Measurements from ENCODE around the gene CD5L. TPM values are rescaled to one million over a fixed set of nuclear protein-coding genes. Genes with fewer than 3 reads are reported as not detected.

CD5L gene
- polyA plus RNA-seq, 1 donor (not counting 4 experiments of a cell fraction or from before 2014, with no cell fraction given), result not detected

DNA sequence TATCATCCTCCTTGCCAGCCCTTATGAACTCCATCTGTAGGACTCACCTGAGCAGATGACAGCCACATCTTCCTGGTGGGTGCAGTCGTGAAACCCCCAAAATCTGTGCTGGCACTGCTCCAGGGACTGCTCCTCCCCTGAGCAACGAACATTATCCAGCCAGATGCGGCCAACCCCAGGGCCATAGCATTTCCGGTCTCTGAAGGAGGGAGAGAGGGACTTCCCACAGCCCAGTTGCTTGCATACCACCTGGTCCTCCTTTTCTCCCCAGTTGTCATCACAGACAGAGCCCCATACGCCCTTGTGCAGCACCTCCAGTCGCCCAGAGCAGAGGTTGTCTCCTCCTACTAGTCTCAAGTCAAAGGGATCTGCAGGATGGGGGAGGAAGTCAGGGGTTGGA, 8.5 kb downstream of the CD5L start:
- dilution Hi-C loops (cut with MboI; ENCODE audit: extremely low pct_ligation_motif_present, low sequenced_read_pairs), result no loop called here
- Histone ChIP-seq H3K9me3 (ENCODE audit: control insufficient read depth, low read depth, low read length) (no peaks in the 10 kb centered on the region), H3K79me2 (ENCODE audit: control insufficient read depth, insufficient read depth, low read length) (no peaks in the 10 kb centered on the region), H4K20me1 (ENCODE audit: control insufficient read depth, extremely low read depth, insufficient read depth, low read length) (no peaks in the 10 kb centered on the region), H3K4me3 (ENCODE audit: control insufficient read depth in 2 of 3, extremely low read depth in 1 of 3, insufficient read depth in 2 of 3, low read depth in 1 of 3, low read length in 3 of 3) (no peak overlapping the region), H2AFZ (ENCODE audit: control insufficient read depth, low read length) (no peak overlapping the region), H3K4me2 (ENCODE audit: control insufficient read depth, extremely low read depth, insufficient read depth, low read depth, low read length) (no peak overlapping the region), H3K4me1 (ENCODE audit: control insufficient read depth, extremely low read depth, insufficient read depth, low read length) (no peaks in the 10 kb centered on the region), H3K36me3 (ENCODE audit: control insufficient read depth in 2 of 2, extremely low read depth in 1 of 2, insufficient read depth in 2 of 2, low read length in 2 of 2) (no peaks in the 10 kb centered on the region), H3K27me3 (ENCODE audit: control insufficient read depth, extremely low read depth, insufficient read depth, low read length) (no peaks in the 10 kb centered on the region), H3K9ac (ENCODE audit: control insufficient read depth, extremely low read depth, insufficient read depth, low read length) (no peak overlapping the region), H3K27ac (ENCODE audit: control insufficient read depth, insufficient read depth, low read length) (no peak overlapping the region), H3K9me1 (ENCODE audit: control insufficient read depth, extremely low read depth, insufficient read depth, low read length) (no peaks in the 10 kb centered on the region)
- DNase-seq (ENCODE audit: low read depth, low spot score) (no peak), FAIRE-seq (no peak)
- TF ChIP-seq, protein P1, sequence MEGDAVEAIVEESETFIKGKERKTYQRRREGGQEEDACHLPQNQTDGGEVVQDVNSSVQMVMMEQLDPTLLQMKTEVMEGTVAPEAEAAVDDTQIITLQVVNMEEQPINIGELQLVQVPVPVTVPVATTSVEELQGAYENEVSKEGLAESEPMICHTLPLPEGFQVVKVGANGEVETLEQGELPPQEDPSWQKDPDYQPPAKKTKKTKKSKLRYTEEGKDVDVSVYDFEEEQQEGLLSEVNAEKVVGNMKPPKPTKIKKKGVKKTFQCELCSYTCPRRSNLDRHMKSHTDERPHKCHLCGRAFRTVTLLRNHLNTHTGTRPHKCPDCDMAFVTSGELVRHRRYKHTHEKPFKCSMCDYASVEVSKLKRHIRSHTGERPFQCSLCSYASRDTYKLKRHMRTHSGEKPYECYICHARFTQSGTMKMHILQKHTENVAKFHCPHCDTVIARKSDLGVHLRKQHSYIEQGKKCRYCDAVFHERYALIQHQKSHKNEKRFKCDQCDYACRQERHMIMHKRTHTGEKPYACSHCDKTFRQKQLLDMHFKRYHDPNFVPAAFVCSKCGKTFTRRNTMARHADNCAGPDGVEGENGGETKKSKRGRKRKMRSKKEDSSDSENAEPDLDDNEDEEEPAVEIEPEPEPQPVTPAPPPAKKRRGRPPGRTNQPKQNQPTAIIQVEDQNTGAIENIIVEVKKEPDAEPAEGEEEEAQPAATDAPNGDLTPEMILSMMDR (optimal IDR thresholded peaks at IDR 0.05 in 1 of 3, IDR thresholded peaks at IDR 0.05 in 1 of 3, conservative IDR thresholded peaks at IDR 0.05 in 1 of 3; ENCODE audit: extremely low read depth in 1 of 3, insufficient read depth in 2 of 3, low read length in 3 of 3), result no peak
- TF ChIP-seq EZH2 (IDR thresholded peaks at IDR 0.05; ENCODE audit: low read length), result no peak

DNA sequence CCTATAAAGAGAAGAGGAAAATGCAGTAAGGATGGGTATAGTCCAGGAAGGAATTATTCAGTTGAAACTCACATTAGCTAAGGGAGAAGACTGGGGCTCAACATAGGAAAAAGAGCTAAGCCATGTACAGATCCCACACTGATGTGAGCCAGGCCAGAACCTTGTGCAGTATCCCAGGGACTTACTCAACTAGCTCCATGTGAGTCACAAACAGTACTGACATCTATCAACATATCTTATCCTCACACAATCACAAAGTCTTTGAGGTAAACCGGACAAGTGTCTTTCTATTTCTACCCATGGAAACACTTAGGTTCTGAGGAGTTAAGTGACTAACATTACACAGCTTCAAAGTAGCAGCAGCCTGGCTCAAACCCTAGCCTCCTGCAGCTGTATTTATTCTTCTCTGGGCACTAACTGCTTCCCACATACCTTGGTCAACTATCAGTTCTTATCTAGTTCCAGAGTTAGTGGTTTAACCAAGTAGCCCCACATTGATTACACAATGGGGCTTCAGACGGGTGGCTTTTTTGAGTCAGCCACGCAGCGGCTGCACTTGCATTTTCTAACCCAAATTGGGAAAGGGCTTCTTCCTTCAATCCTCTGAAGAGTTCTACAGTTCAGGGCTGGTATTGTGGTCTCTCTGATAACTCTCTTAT, 9.5 kb downstream of the CD5L start:
- no peaks in the 10 kb centered on the region for H3K9me3 ChIP-seq (ENCODE audit: control insufficient read depth, low read depth, low read length)
- H4K20me1 ChIP-seq (ENCODE audit: control insufficient read depth, extremely low read depth, insufficient read depth, low read length), result no peaks in the 10 kb centered on the region
- no peaks in the 10 kb centered on the region for H3K4me1 ChIP-seq (ENCODE audit: control insufficient read depth, extremely low read depth, insufficient read depth, low read length)
- dilution Hi-C loops (cut with MboI; ENCODE audit: extremely low pct_ligation_motif_present, low sequenced_read_pairs), result no loop called here
- no peak overlapping the region for H3K27ac ChIP-seq (ENCODE audit: control insufficient read depth, insufficient read depth, low read length)
- no peaks in the 10 kb centered on the region for H3K36me3 ChIP-seq (ENCODE audit: control insufficient read depth in 2 of 2, extremely low read depth in 1 of 2, insufficient read depth in 2 of 2, low read length in 2 of 2)
- no peak overlapping the region for H2AFZ ChIP-seq (ENCODE audit: control insufficient read depth, low read length)
- no peak for FAIRE-seq
- no peaks in the 10 kb centered on the region for H3K79me2 ChIP-seq (ENCODE audit: control insufficient read depth, insufficient read depth, low read length)
- no peaks in the 10 kb centered on the region for H3K9me1 ChIP-seq (ENCODE audit: control insufficient read depth, extremely low read depth, insufficient read depth, low read length)
- DNase-seq (ENCODE audit: low read depth, low spot score), result no peak
- H3K4me3 ChIP-seq (ENCODE audit: control insufficient read depth in 2 of 3, extremely low read depth in 1 of 3, insufficient read depth in 2 of 3, low read depth in 1 of 3, low read length in 3 of 3), result no peak overlapping the region
- H3K27me3 ChIP-seq (ENCODE audit: control insufficient read depth, extremely low read depth, insufficient read depth, low read length), result no peaks in the 10 kb centered on the region
- no peak overlapping the region for H3K4me2 ChIP-seq (ENCODE audit: control insufficient read depth, extremely low read depth, insufficient read depth, low read depth, low read length)
- no peak overlapping the region for H3K9ac ChIP-seq (ENCODE audit: control insufficient read depth, extremely low read depth, insufficient read depth, low read length)
- TF ChIP-seq EZH2 (IDR thresholded peaks at IDR 0.05; ENCODE audit: low read length), result no peak
- TF ChIP-seq, protein P1 (optimal IDR thresholded peaks at IDR 0.05 in 1 of 3, IDR thresholded peaks at IDR 0.05 in 1 of 3, conservative IDR thresholded peaks at IDR 0.05 in 1 of 3; ENCODE audit: extremely low read depth in 1 of 3, insufficient read depth in 2 of 3, low read length in 3 of 3), result no peak

Data from keratinocyte (primary cell).